Duodenal mucosa (tissue), 2 donors: Measurements from ENCODE around the gene TNRC6B.
"Not testable (repeated sequence)": the region's sequence is repeated elsewhere in the genome, so short reads cannot be mapped to it uniquely, and the experiment has no call there.

ENCODE experiments used
- H3K27ac ChIP-seq: one replicate; pipeline ENCODE4 v1.7.0; 2013; ENCODE audit warnings: low read depth, low read length
- H3K27me3 ChIP-seq, 2 donors: one replicate each; pipeline ENCODE4 v1.7.0; 2013; ENCODE audit warnings: low read length in 2 of 2, control low read depth in 1 of 2; ENCODE audit not compliant: insufficient read depth in 2 of 2, control insufficient read depth in 1 of 2
- H3K36me3 ChIP-seq, 2 donors: one replicate each; pipeline ENCODE4 v1.7.0; 2013; ENCODE audit warnings: low read length in 2 of 2, control low read depth in 1 of 2; ENCODE audit not compliant: insufficient read depth in 2 of 2, control insufficient read depth in 1 of 2
- H3K4me1 ChIP-seq, 2 donors: one replicate each; pipeline ENCODE4 v1.7.0; 2013; ENCODE audit warnings: low read length in 2 of 2, control low read depth in 1 of 2; ENCODE audit not compliant: insufficient read depth in 2 of 2, control insufficient read depth in 1 of 2
- H3K4me3 ChIP-seq, 2 donors: one replicate each; pipeline ENCODE4 v1.7.0; 2013; ENCODE audit warnings: low read length in 2 of 2, low read depth in 1 of 2
- H3K9ac ChIP-seq, 2 donors: one replicate each; pipeline ENCODE4 v1.7.0; 2013; ENCODE audit warnings: low read length in 2 of 2, low read depth in 1 of 2
- H3K9me3 ChIP-seq, 2 donors: one replicate each; pipeline ENCODE4 v1.7.0; 2013; ENCODE audit warnings: low read length in 2 of 2, control low read depth in 1 of 2; ENCODE audit not compliant: control insufficient read depth in 1 of 2

TNRC6B gene

GRCh38 chr22:40367342-40367741, 189.6 kb downstream of the TNRC6B start:
- H3K27me3 ChIP-seq, result no peaks in the 10 kb centered on the region
- no peak overlapping the region for H3K9ac ChIP-seq
- peaks cover 29 to 49% of the 10 kb centered on the region in 2 donors for H3K36me3 ChIP-seq
- H3K27ac ChIP-seq, result no peak overlapping the region
- no peak overlapping the region for H3K4me3 ChIP-seq
- no peaks in the 10 kb centered on the region for H3K9me3 ChIP-seq
- H3K4me1 ChIP-seq, result peaks cover 10 to 16% of the 10 kb centered on the region in 2 donors

GRCh38 chr22:40368016-40368415, 190.3 kb downstream of the TNRC6B start:
- Histone ChIP-seq H3K27ac (no peak overlapping the region), H3K27me3 (no peaks in the 10 kb centered on the region), H3K9ac (no peak overlapping the region), H3K4me3 (no peak overlapping the region), H3K9me3 (no peaks in the 10 kb centered on the region), H3K4me1 (peaks cover 15 to 23% of the 10 kb centered on the region in 2 donors), H3K36me3 (peaks cover 22 to 42% of the 10 kb centered on the region in 2 donors)

GRCh38 chr22:40368836-40369235, 191.1 kb downstream of the TNRC6B start:
- H3K9ac ChIP-seq, result no peak overlapping the region
- no peaks in the 10 kb centered on the region for H3K27me3 ChIP-seq
- H3K4me1 ChIP-seq, result peaks cover 15 to 23% of the 10 kb centered on the region in 2 donors
- H3K36me3 ChIP-seq, result peaks cover 20 to 39% of the 10 kb centered on the region in 2 donors
- no peak overlapping the region for H3K4me3 ChIP-seq
- no peak overlapping the region for H3K27ac ChIP-seq
- H3K9me3 ChIP-seq, result no peaks in the 10 kb centered on the region

GRCh38 chr22:40374567-40374966, 196.8 kb downstream of the TNRC6B start:
- H3K27ac ChIP-seq, result no peak overlapping the region
- no peaks in the 10 kb centered on the region for H3K9me3 ChIP-seq
- H3K4me3 ChIP-seq, result no peak overlapping the region
- H3K36me3 ChIP-seq, result no peaks in the 10 kb centered on the region
- no peaks in the 10 kb centered on the region for H3K27me3 ChIP-seq
- no peak overlapping the region for H3K9ac ChIP-seq
- peaks cover 8 to 14% of the 10 kb centered on the region in 2 donors for H3K4me1 ChIP-seq

GRCh38 chr22:40376149-40376548, 198.4 kb downstream of the TNRC6B start:
- H3K9ac ChIP-seq, result no peak overlapping the region
- no peaks in the 10 kb centered on the region for H3K9me3 ChIP-seq
- H3K36me3 ChIP-seq, result no peaks in the 10 kb centered on the region
- no peak overlapping the region for H3K27ac ChIP-seq
- H3K4me1 ChIP-seq, result peaks cover 8 to 14% of the 10 kb centered on the region in 2 donors
- H3K4me3 ChIP-seq, result no peak overlapping the region
- H3K27me3 ChIP-seq, result no peaks in the 10 kb centered on the region

GRCh38 chr22:40377931-40378330, 200.2 kb downstream of the TNRC6B start:
- H3K9ac ChIP-seq, result no peak overlapping the region
- H3K4me3 ChIP-seq, result no peak overlapping the region
- no peak overlapping the region for H3K27ac ChIP-seq
- no peaks in the 10 kb centered on the region for H3K9me3 ChIP-seq
- peaks cover 0 to 3% of the 10 kb centered on the region in 2 donors for H3K36me3 ChIP-seq
- H3K27me3 ChIP-seq, result no peaks in the 10 kb centered on the region
- H3K4me1 ChIP-seq, result peaks cover under 1 to 13% of the 10 kb centered on the region in 2 donors

GRCh38 chr22:40378448-40378847, 200.7 kb downstream of the TNRC6B start:
- not testable (repeated sequence) for H3K36me3 ChIP-seq, H3K4me3 ChIP-seq, H3K9ac ChIP-seq, H3K27ac ChIP-seq, H3K27me3 ChIP-seq, H3K9me3 ChIP-seq
- H3K4me1 ChIP-seq, result peaks cover 0 to 12% of the 10 kb centered on the region in 2 donors

- H3K9ac ChIP-seq, result no peak overlapping the region
- H3K4me3 ChIP-seq, result no peak overlapping the region
- no peaks in the 10 kb centered on the region for H3K27me3 ChIP-seq
- H3K27ac ChIP-seq, result no peak overlapping the region
- peaks cover 4 to 21% of the 10 kb centered on the region in 2 donors for H3K4me1 ChIP-seq
- H3K9me3 ChIP-seq, result no peaks in the 10 kb centered on the region
- H3K36me3 ChIP-seq, result peaks cover 0 to 3% of the 10 kb centered on the region in 2 donors
Measured at GRCh38 chr22:40381461-40381860, 203.7 kb downstream of the TNRC6B start.

GRCh38 chr22:40383905-40384304, 206.2 kb downstream of the TNRC6B start:
- Histone ChIP-seq H3K4me3 (no peak overlapping the region), H3K4me1 (peaks cover 21 to 41% of the 10 kb centered on the region in 2 donors), H3K36me3 (peaks cover 0 to 3% of the 10 kb centered on the region in 2 donors), H3K27ac (no peak overlapping the region), H3K9me3 (no peaks in the 10 kb centered on the region), H3K27me3 (no peaks in the 10 kb centered on the region), H3K9ac (no peak overlapping the region)

- Histone ChIP-seq H3K9me3 (no peaks in the 10 kb centered on the region), H3K9ac (no peak overlapping the region), H3K27me3 (no peaks in the 10 kb centered on the region), H3K4me1 (peaks cover 21 to 35% of the 10 kb centered on the region in 2 donors), H3K36me3 (peaks cover 0 to 3% of the 10 kb centered on the region in 2 donors), H3K27ac (no peak overlapping the region), H3K4me3 (peak overlapping the region in 1 of 2 donors; percentile 10)
Measured at GRCh38 chr22:40385036-40385782, 207.5 kb downstream of the TNRC6B start.
